ENCODE data around the gene LITAFD. TPM values are rescaled to one million over a fixed set of nuclear protein-coding genes. Genes with fewer than 3 reads are reported as not detected.
A peak's percentile ranks its signal among the peaks of the same experiment; 100 is the strongest.

The LITAFD gene
- total RNA-seq, 2 donors from 2014 or later: not detected

DNA sequence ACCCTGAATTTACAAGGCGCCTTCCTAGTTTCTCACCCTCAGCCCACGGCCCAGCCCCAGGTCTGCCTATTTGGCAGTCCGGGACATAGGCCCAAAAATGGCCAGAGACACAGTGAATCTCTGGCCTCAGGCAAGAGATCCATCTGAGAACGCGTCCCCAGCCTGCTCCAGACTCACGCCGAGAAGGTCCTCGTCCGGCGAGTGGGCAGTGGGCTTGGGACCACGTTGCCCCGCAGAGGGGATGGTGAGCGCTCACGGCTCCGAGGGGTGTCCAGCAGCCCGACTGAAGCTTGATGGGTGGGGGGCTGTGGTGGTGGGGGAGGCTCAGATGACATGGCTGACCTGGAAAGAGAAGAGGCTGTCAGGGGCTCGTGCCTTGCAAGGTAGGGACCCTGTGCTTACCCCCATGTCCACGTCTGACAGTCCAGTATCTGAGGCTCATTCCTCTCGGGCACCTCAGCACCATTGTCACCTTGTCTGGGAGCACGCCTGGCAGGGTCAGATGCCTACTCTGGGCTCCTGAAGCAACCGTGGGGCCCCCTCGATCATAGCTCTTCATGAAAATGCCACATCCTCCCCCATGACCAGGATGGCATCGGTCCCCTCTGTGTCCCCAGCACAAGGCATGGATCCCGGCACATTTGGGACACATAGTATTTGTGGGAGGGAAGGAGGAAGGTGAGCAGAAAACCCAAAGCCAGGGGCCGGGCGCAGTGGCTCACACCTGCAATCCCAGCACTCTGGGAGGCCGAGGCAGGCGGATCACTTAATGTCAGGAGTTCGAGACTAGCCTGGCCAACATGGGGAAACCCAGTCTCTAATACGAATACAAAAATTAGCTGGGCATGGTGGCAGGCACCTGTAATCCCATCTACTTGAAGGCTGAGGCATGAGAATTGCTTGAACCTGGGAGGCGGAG is 22.9 kb upstream of the LITAFD start:
- H3K9me3 Mint-ChIP-seq: no peaks in the 10 kb centered on the region
- Histone ChIP-seq H3K4me1 (ENCODE audit: control insufficient read depth, insufficient read depth, low read length) (peaks cover 11% of the 10 kb centered on the region), H3K36me3 (ENCODE audit: control insufficient read depth, insufficient read depth, low read length) (peaks cover 70% of the 10 kb centered on the region), H3K9me3 (ENCODE audit: control insufficient read depth, low read length) (no peaks in the 10 kb centered on the region), H3K27ac (ENCODE audit: low read depth, low read length) (no peak overlapping the region), H3K4me3 (ENCODE audit: low read length) (no peak overlapping the region), H3K9ac (ENCODE audit: extremely low read depth, low read length, poor library complexity, severe bottlenecking) (no peak overlapping the region), H3K27me3 (ENCODE audit: control insufficient read depth, insufficient read depth, low read length, poor library complexity, severe bottlenecking) (no peaks in the 10 kb centered on the region)
- H3K27me3 Mint-ChIP-seq (ENCODE audit: insufficient read depth): no peaks in the 10 kb centered on the region
- H3K4me3 Mint-ChIP-seq: no peak overlapping the region
- peaks cover 19% of the 10 kb centered on the region for H3K4me1 Mint-ChIP-seq
- DNase-seq: no peak
- H3K36me3 Mint-ChIP-seq (ENCODE audit: low read depth): peaks cover 77% of the 10 kb centered on the region
- no peak overlapping the region for H3K27ac Mint-ChIP-seq
- TF ChIP-seq, protein P1, sequence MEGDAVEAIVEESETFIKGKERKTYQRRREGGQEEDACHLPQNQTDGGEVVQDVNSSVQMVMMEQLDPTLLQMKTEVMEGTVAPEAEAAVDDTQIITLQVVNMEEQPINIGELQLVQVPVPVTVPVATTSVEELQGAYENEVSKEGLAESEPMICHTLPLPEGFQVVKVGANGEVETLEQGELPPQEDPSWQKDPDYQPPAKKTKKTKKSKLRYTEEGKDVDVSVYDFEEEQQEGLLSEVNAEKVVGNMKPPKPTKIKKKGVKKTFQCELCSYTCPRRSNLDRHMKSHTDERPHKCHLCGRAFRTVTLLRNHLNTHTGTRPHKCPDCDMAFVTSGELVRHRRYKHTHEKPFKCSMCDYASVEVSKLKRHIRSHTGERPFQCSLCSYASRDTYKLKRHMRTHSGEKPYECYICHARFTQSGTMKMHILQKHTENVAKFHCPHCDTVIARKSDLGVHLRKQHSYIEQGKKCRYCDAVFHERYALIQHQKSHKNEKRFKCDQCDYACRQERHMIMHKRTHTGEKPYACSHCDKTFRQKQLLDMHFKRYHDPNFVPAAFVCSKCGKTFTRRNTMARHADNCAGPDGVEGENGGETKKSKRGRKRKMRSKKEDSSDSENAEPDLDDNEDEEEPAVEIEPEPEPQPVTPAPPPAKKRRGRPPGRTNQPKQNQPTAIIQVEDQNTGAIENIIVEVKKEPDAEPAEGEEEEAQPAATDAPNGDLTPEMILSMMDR (conservative IDR thresholded peaks at IDR 0.05): no peak
- WGBS, 2 experiments (ENCODE audit: insufficient coverage in 1 of 2, insufficient read length in 1 of 2): 93 to 95% methylated on average over 23 to 31 of the region's 31 CpGs

DNA sequence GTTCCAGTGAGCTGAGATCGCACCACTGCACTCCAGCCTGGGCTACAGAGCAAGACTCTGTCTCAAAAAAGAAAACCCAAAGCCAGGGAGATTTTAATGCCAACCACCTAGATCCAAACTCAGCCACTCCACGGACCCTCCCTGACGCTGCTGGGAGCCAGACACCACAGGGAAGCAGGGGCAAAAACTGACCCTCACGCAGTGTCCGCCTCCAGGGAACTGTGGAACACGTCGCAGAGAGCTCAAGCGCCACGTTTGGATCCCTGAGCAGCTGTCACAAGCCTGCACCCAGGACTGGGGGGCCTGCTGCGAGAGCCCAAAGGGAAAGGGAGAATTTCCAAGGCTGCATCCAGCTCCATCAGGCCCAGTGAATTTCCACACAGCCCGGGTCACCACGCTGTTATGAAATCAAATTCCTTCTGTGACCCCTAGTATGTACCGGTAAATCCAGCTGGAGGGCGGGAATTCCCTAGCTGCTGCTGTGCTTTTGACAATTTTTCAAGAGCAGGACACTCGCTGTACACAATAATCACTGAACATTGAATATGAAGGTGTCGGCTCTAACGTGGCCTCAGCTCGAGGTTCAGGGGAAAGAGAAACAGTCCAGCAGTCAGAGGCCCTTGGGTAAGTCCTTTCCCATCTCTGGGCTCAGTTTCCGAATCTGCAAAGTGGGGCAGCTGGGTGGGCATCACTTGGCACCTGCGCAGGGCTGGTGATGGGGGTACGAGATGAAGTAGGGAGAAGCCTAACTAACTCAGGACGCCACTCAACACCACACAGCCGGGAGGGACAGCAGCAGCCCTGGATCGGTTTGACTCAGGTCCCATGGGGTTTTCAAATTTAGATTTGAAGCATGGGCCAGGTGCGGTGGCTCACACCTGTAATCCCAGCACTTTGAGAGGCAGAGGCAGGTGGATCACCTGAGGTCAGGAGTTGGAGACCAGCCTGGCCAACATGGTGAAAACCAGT is 22.0 kb upstream of the LITAFD start:
- Histone ChIP-seq H3K27me3 (ENCODE audit: control insufficient read depth, insufficient read depth, low read length, poor library complexity, severe bottlenecking) (no peaks in the 10 kb centered on the region), H3K4me3 (ENCODE audit: low read length) (no peak overlapping the region), H3K4me1 (ENCODE audit: control insufficient read depth, insufficient read depth, low read length) (peaks cover 20% of the 10 kb centered on the region), H3K9ac (ENCODE audit: extremely low read depth, low read length, poor library complexity, severe bottlenecking) (no peak overlapping the region), H3K27ac (ENCODE audit: low read depth, low read length) (no peak overlapping the region), H3K9me3 (ENCODE audit: control insufficient read depth, low read length) (no peaks in the 10 kb centered on the region), H3K36me3 (ENCODE audit: control insufficient read depth, insufficient read depth, low read length) (peaks cover 70% of the 10 kb centered on the region)
- TF ChIP-seq, protein P1 (conservative IDR thresholded peaks at IDR 0.05): no peak
- H3K27ac Mint-ChIP-seq: peak overlapping the region; percentile 39
- peaks cover 70% of the 10 kb centered on the region for H3K36me3 Mint-ChIP-seq (ENCODE audit: low read depth)
- H3K4me1 Mint-ChIP-seq: peaks cover 21% of the 10 kb centered on the region
- no peaks in the 10 kb centered on the region for H3K9me3 Mint-ChIP-seq
- H3K27me3 Mint-ChIP-seq (ENCODE audit: insufficient read depth): no peaks in the 10 kb centered on the region
- DNase-seq: no peak
- no peak overlapping the region for H3K4me3 Mint-ChIP-seq
- WGBS, 2 experiments (ENCODE audit: insufficient coverage in 1 of 2, insufficient read length in 1 of 2): 86 to 88% methylated on average over 22 to 25 of the region's 25 CpGs

DNA sequence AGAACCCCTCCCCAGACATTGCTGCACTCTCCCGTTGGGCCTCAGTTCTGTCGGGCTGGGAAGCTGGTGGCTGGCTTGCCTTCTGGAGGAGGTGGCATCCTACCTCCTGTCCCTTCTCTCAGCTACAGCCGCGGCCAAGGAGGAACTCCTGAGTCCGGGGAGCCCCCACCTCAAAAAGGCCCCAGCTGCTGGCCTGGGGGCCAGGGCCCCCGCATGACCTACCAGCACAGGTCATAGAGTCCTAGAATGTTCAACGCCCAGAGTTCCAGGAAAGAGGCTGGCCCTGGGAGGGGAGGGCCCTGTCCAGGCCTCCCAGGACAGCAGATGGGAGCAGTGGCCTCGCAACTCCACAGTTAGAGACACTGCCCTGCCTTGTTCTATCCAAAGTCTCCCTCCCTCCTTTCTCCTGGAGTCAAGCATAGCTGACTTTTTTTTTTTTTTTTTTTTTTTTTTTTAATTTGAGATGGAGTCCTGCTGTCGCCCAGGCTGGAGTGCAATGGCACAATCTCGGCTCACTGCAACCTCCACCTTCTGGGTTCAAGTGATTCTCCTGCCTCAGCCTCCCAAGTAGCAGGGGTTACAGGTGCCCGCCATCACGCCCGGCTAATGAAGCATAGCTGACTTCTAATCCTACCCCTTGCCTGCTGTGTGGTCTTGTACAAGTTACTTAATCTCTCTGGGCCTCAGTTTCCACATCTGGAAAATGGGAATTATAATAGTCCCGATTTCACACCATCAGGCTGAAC is 20.4 kb upstream of the LITAFD start:
- peaks cover 26% of the 10 kb centered on the region for H3K4me1 ChIP-seq (ENCODE audit: control insufficient read depth, insufficient read depth, low read length)
- H3K9me3 ChIP-seq (ENCODE audit: control insufficient read depth, low read length): no peaks in the 10 kb centered on the region
- no peak overlapping the region for H3K27ac ChIP-seq (ENCODE audit: low read depth, low read length)
- TF ChIP-seq, protein P1 (conservative IDR thresholded peaks at IDR 0.05): no peak
- H3K9me3 Mint-ChIP-seq: no peaks in the 10 kb centered on the region
- no peak overlapping the region for H3K9ac ChIP-seq (ENCODE audit: extremely low read depth, low read length, poor library complexity, severe bottlenecking)
- peaks cover 55% of the 10 kb centered on the region for H3K36me3 Mint-ChIP-seq (ENCODE audit: low read depth)
- no peak for DNase-seq
- no peak overlapping the region for H3K27ac Mint-ChIP-seq
- H3K4me3 Mint-ChIP-seq: no peak overlapping the region
- 90 to 93% methylated on average over 8 to 13 of the region's 14 CpGs for WGBS, 2 experiments (ENCODE audit: insufficient coverage in 1 of 2, insufficient read length in 1 of 2)
- no peak overlapping the region for H3K4me3 ChIP-seq (ENCODE audit: low read length)
- no peaks in the 10 kb centered on the region for H3K27me3 ChIP-seq (ENCODE audit: control insufficient read depth, insufficient read depth, low read length, poor library complexity, severe bottlenecking)
- peaks cover 32% of the 10 kb centered on the region for H3K4me1 Mint-ChIP-seq
- H3K27me3 Mint-ChIP-seq (ENCODE audit: insufficient read depth): no peaks in the 10 kb centered on the region
- H3K36me3 ChIP-seq (ENCODE audit: control insufficient read depth, insufficient read depth, low read length): peaks cover 62% of the 10 kb centered on the region
